Activated CD4-positive, CD25-positive, alpha-beta regulatory T cell treated with anti-CD3 and anti-CD28 coated beads, Interleukin-2, amount 50 U/mL, for 24 hours (primary cell): ENCODE measurements around the gene SPIN1.
"Not testable (repeated sequence)": the region's sequence is repeated elsewhere in the genome, so short reads cannot be mapped to it uniquely, and the experiment has no call there.

Source experiments
- ATAC-seq, 2 donors: fragments of 150-1000 bp; cut with Tn5 transposase; one replicate each; pipeline ENCODE4 v1.10.0; 2021; ENCODE audit warnings: mild to moderate bottlenecking in 1 of 2, moderate library complexity in 1 of 2

The SPIN1 gene

GRCh38 chr9:88388203-88388885, at the start of gene SPIN1:
Gene SPIN1 (plus strand): TSS chr9:88388444. CDS start chr9:88426540, 38,096 bp downstream.
- peak; percentile 86 to 87 for ATAC-seq

- ATAC-seq, result no peak
Measured at GRCh38 chr9:88339317-88339716, 48.9 kb upstream of the SPIN1 start.

GRCh38 chr9:88342246-88342645, 46.0 kb upstream of the SPIN1 start:
- no peak for ATAC-seq

- no peak for ATAC-seq
Measured at GRCh38 chr9:88344013-88344412, 44.2 kb upstream of the SPIN1 start.

- not testable (repeated sequence) for ATAC-seq
Measured at GRCh38 chr9:88350354-88350753, 37.9 kb upstream of the SPIN1 start.

GRCh38 chr9:88355166-88355565, 33.1 kb upstream of the SPIN1 start:
- peak in 1 of 2 donors; percentile 74 for ATAC-seq

GRCh38 chr9:88357250-88357649, 31.0 kb upstream of the SPIN1 start:
- not testable (repeated sequence) for ATAC-seq

GRCh38 chr9:88358723-88359122, 29.5 kb upstream of the SPIN1 start:
- ATAC-seq, result no peak

- no peak for ATAC-seq
Measured at GRCh38 chr9:88359974-88360373, 28.3 kb upstream of the SPIN1 start.

GRCh38 chr9:88362681-88363080, 25.6 kb upstream of the SPIN1 start:
- ATAC-seq, result no peak

- no peak for ATAC-seq
Measured at GRCh38 chr9:88363661-88364060, 24.6 kb upstream of the SPIN1 start.

- no peak for ATAC-seq
Measured at GRCh38 chr9:88364706-88365105, 23.5 kb upstream of the SPIN1 start.

GRCh38 chr9:88370346-88370745, 17.9 kb upstream of the SPIN1 start:
- no peak for ATAC-seq

- ATAC-seq, result no peak
Measured at GRCh38 chr9:88372103-88372654, 16.1 kb upstream of the SPIN1 start.

GRCh38 chr9:88373045-88373444, 15.2 kb upstream of the SPIN1 start:
- no peak for ATAC-seq

- no peak for ATAC-seq
Measured at GRCh38 chr9:88378317-88378716, 9.9 kb upstream of the SPIN1 start.

GRCh38 chr9:88379352-88379751, 8.9 kb upstream of the SPIN1 start:
- ATAC-seq, result no peak

- ATAC-seq, result no peak
Measured at GRCh38 chr9:88380118-88380517, 8.1 kb upstream of the SPIN1 start.

- ATAC-seq, result not testable (repeated sequence)
Measured at GRCh38 chr9:88381322-88381721, 6.9 kb upstream of the SPIN1 start.

GRCh38 chr9:88383176-88383575, 5.1 kb upstream of the SPIN1 start:
- no peak for ATAC-seq

GRCh38 chr9:88386137-88386536, 2.1 kb upstream of the SPIN1 start:
- not testable (repeated sequence) for ATAC-seq

- ATAC-seq, result peak; percentile 9 to 25
Measured at GRCh38 chr9:88387036-88387551, 1.1 kb upstream of the SPIN1 start.

GRCh38 chr9:88387552-88388202, 567 bp upstream of the SPIN1 start:
- peak; percentile 11 to 21 for ATAC-seq
